GM12873 (cell line): ENCODE data around the gene WHRN.

Source experiments
- TF ChIP-seq, protein P1 (sequence below): IDR thresholded peaks from 2 replicates; pipeline ENCODE4 v1.5.1; 2012; ENCODE audit warnings: low read depth, mild to moderate bottlenecking, moderate library complexity, low read length, control low read depth; ENCODE audit not compliant: insufficient read depth; ENCODE audit errors: missing control alignments

The WHRN gene

DNA sequence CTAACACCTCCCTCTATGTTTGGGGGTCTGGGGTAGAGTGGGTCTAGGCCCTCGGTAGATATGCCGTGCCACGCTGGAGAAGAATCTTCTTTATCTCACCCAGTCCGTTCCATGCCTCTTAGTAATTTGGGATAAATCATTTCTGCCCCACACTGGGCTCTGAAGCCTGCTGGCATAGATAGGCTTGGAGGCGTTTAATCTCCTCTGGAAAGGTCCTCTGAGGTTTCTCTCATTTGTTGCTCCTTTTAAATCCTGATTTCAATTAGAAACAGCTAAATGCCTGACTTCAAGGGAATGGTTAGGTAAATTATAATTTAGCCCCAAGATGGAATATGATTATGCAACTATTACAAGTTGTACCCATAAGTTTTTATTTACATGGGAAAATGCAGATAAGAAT is 59.7 kb downstream of the WHRN start:
- TF ChIP-seq, protein P1, sequence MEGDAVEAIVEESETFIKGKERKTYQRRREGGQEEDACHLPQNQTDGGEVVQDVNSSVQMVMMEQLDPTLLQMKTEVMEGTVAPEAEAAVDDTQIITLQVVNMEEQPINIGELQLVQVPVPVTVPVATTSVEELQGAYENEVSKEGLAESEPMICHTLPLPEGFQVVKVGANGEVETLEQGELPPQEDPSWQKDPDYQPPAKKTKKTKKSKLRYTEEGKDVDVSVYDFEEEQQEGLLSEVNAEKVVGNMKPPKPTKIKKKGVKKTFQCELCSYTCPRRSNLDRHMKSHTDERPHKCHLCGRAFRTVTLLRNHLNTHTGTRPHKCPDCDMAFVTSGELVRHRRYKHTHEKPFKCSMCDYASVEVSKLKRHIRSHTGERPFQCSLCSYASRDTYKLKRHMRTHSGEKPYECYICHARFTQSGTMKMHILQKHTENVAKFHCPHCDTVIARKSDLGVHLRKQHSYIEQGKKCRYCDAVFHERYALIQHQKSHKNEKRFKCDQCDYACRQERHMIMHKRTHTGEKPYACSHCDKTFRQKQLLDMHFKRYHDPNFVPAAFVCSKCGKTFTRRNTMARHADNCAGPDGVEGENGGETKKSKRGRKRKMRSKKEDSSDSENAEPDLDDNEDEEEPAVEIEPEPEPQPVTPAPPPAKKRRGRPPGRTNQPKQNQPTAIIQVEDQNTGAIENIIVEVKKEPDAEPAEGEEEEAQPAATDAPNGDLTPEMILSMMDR, result no peak

DNA sequence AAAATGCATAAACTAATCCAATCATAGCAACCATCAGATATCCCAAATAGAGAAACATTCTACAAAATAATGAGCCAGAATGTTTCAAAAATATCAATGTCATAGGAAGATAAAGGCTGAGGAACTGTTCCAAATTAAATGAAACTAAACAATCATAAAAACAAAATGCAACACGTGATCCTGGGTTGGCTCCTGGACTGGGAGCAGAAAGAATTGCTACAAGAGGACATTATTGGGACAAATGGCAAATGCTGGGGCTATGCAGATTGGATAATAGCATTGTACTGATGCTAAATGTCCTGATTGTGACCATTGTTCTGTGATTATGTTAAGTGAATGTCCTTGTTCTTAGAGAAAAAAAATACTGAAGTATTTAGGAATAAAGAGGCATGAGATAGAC is 63.3 kb downstream of the WHRN start:
- TF ChIP-seq, protein P1, result no peak

DNA sequence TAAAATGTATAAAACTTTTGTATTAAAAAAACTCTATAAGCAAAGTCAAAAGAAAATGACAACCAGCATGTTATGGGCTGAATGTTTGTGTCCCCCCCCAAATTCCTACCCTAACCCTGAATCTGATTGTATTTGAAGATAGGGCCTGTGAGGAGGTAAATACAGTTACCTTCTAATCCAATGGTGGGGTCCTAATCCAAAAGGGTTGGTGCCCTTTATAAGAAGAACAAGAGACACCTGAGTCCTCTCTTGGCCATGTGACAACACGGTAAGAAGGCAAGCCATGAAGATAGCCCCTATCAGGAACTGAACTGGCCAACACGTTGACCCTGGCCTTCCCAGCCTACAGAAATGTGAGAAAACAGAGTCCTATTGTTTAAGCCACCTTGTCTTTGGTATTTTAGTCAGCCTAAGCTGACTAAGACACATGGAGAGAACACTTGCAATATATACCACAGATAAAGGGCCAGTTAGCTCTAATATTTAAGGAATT is 67.8 kb downstream of the WHRN start:
- TF ChIP-seq, protein P1, result no peak

DNA sequence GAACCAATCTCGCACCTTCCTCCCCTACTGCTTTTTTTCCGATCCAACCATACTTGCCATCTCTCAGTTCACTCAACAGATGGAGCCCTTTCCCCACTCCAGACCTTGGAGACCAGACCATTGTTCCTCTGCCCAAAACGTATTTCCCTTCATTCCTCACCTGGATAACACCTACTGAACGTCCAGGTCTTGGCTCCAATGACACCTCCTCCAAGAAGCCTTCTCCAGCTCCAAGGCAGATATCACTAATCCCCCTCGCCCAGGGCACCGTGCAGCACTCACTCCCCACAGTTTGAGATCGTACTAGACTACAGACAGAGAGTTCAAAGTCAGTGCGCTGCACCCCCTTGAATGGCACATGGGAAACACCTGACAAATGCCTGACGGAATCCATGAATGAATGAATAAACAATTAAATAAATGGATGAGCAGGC is 70.4 kb downstream of the WHRN start:
- TF ChIP-seq, protein P1, result peak; percentile 70

DNA sequence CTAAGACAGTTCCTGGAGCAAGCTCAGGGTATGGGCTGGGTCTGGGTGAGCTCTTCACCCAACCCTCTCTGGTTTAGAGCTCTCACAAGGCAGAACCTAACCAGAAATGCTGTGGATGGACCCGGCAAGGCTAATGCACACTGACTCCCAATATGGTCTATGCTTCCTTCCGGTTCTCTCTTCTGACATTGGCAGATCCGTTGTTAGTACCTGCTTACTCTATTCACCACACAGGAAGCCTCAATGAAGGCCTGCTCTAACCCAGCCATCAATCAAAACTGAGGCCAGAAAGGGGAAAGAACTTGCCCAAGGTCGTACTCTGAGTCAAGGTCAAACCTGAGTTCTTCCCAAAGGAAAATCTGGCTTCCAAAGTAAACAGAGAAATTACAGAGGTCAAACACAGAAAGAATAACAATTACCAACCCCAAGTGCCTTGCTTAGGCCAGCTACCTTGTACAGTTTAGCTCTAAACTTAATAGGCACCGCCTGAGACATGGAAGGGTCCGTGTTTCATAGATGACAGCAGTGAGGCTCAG is 71.5 kb downstream of the WHRN start:
- TF ChIP-seq, protein P1, result no peak

DNA sequence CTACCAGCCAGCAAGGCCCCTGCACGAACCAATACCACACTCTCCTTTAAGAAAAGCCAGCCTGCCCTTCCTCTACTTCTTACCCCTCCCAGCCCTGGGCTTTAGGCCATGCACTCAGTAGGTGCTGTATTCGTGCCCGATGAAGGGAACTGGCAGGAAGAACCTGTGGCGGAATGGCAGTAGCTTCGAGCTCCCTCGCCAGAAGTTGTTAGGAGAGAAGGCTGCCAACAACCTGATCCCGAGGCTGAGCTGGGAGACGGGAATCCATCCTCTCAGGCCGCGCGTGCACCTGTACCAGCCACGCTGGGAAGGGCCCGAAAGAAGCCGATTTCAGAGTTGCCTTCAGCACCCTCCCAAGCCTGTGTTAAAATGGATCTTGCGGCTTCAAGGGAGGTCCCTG is 72.2 kb downstream of the WHRN start:
- TF ChIP-seq, protein P1, result no peak

DNA sequence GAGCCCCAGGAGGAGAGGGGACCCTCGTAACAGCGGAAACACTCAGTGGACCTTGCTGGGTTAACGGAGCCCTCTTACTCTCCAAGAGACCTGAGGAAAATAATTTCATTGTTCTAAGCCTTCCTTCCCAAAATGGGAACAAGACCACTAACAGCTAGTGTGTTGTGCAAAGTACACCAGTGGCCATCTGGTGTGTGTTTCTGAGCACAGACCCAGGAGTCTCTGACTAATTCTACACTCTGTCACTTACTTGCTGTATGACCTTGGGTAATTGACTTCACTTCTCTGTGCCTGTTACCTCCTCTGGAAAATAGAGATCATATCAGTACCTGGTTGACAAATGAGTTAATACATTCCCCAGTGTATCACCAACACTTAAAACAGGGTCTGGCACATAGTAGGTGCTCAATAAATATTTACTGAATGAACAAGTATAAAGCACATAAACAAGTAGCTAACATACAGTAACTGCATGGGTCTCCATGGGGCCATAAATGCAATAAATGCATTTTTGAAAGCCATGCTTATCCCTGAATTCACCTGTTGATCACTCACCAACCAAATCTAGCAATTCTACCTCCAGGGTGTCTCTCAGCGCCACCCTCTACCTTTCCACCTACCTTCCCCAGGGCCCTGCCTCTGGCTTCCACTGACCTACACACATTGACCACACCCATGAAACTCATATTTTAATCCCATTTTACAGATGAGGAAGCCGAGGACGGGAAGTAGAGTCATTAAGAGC is 72.8 kb downstream of the WHRN start:
- TF ChIP-seq, protein P1, result no peak
